GM21360 (cell line): ENCODE results near the gene C11orf71.
A peak's percentile ranks its signal among the peaks of the same experiment; 100 is the strongest.

Experiments used
- ATAC-seq: cut with Tn5 transposase; IDR thresholded peaks from one replicate; pipeline ENCODE4 v1.9.1; 2021; ENCODE audit warnings: mild to moderate bottlenecking, moderate library complexity; ENCODE audit not compliant: unreplicated experiment

The C11orf71 gene

GRCh38 chr11:114400915-114401223, 558 bp upstream of the C11orf71 start:
- no peak for ATAC-seq

GRCh38 chr11:114399490-114400215, 658 bp downstream of the C11orf71 start:
- peak; percentile 21 for ATAC-seq

DNA sequence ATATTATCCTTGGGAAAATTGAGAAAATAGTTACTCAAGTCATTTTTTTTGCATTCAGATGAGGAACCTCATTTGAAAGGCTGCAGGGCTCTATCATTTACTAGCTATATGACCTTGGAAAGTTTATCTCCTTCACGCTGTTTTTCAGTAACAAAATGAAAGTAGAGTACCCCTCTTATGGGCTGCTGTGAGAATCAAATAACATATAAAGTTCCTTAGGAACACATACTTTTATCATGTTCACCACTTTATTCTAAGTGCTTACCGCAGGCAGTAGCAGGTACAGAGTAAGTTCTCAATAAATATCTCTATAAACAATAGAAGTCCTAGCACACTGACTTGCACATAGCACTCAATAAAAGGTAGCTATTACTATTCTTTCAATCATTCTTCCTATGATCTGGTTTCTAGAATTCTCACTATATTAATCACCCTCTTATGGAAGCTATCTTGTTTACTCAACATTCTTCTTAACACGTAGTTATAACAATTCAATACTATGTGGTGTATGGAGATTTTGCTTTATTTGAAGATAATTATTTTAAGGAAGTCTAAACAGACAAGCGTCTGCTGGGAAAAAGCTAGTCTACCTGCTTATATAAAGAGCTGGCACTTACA, 1.9 kb downstream of the C11orf71 start:
- ATAC-seq: no peak

GRCh38 chr11:114397349-114397982, 2.8 kb downstream of the C11orf71 start:
- ATAC-seq: no peak

- no peak for ATAC-seq
Measured at GRCh38 chr11:114396916-114397315, 3.4 kb downstream of the C11orf71 start.

GRCh38 chr11:114395736-114396135, 4.6 kb downstream of the C11orf71 start:
- ATAC-seq: no peak

DNA sequence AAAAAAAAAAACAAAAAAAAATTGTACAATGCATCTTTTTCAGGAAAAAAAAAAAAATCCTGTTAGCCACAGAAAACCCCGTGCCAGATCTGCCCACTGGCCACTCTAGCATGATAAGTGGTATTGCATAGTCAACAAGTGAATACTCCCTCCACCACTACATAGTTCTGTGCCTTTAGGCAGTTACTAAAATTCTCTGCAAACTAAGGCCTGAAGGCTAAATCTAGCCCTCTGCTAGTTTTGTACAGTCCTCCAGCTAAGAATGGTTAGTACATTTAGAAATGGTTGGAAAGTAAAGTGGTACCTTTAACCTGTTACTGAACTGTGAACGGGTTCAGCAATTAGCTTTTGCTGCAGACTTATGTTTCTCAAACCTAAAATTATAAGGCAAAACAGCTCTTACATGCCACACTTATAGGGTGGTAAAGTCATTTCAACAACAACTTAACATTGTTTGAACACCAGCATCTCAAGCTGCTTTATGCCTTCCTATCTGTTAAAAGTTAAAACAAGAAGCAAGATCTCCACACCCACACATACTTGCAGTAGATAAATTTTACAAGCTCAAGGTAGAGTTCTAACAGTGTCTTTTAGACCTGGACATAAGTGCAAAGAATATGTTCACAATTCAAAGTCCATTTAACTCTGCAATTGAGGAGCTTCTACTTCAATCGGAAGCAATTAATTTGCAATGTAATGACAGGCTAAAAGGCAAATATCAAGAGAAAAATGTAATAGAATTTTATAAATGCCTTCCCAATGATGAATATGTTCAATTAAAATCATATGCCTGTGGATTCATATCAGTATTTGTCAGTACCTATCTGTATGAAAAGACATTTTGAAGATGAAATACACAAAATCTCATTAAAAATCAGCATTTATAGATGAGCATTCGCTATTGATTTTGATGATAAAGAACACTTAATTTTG, 7.3 kb downstream of the C11orf71 start:
- no peak for ATAC-seq

DNA sequence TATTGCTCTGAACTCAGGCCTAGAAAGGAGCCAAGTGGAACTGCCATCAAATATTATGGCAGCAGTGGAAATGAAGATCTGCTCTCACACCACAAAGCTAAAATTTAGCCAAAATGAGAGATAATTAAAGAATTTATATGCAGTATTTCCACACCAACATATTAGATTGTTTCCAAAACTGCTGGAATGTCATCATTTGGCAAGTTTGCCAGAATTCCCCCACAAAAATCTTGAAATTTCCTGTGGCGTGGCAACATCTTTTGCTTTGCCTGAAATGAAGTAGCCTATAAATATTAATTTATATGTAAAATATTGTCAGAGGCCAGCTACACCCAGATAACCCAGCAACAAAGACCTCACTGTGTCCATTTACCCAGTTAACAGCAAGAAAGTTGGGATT, 13.8 kb downstream of the C11orf71 start:
- no peak for ATAC-seq

GRCh38 chr11:114386131-114386530, 14.2 kb downstream of the C11orf71 start:
- ATAC-seq: no peak

- ATAC-seq: no peak
Measured at GRCh38 chr11:114384487-114384886, 15.8 kb downstream of the C11orf71 start.

- no peak for ATAC-seq
Measured at GRCh38 chr11:114382509-114382908, 17.8 kb downstream of the C11orf71 start.

- ATAC-seq: no peak
Measured at GRCh38 chr11:114379394-114380069, 20.8 kb downstream of the C11orf71 start.

DNA sequence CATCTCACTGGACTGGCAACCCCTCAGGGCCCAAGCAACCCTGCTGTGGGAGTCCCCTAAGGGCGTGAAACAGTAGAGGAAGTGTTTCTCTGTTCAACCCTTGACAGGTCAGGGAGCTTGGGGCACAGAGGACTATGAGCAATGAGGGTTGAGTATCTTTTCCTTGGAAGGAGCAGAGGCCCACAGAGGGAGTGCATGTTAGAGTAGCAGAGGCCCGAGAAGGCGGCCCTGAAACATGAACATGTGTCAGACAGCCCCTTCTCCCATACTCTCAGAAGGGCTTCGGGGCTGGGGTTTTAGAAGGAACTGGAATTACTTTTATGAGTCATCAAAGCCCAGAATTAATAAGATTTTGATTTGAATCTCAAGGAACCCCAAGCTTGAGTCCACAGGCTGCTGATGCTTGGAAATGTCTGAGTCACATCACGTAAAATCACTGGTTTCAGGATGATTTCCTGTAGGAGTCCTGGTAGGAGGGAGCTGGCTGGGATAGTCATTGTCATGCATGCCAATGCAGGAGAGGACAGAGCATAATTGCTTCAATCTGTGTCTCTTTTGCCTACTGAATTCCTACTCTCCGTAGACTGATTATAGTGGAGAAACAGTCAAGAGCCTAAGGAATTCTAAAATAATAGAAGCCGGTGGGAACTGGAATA, 22.6 kb downstream of the C11orf71 start:
- no peak for ATAC-seq

DNA sequence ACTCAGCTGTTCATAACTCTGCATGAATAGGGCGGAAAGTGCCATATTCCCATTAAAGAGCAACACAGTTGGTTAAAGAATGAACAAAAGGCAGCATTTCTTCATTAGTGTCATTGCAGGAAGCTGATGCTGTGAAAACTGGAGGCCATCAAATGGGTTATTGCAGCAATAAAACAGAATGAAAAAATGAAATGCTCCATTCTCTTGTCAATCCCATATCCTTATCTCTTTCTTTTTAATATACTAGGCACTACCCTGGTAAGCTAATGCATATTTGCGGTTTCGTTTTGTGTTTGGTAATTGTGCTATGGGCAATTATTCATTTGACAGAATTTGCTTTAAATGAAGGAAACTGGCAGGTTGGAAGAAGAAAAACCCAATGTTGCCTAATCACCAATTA, 25.3 kb downstream of the C11orf71 start:
- no peak for ATAC-seq

GRCh38 chr11:114368918-114369680, 31.2 kb downstream of the C11orf71 start:
- ATAC-seq: no peak

GRCh38 chr11:114367244-114367957, 32.9 kb downstream of the C11orf71 start:
- no peak for ATAC-seq

- ATAC-seq: no peak
Measured at GRCh38 chr11:114366331-114367243, 33.7 kb downstream of the C11orf71 start.

GRCh38 chr11:114362958-114363357, 37.4 kb downstream of the C11orf71 start:
- no peak for ATAC-seq
